OCI-LY3 (cell line): ENCODE measurements around the gene INPP5A.

Experiments used
- CTCF ChIP-seq: fragments of 200-600, 300-600 bp; sonication (generic); IDR thresholded peaks from 2 replicates; pipeline ENCODE4 v1.5.1; 2014; ENCODE audit warnings: antibody characterized with exemption, low read length, low read depth
- EZH2phosphoT487 ChIP-seq: fragments of 200-600 bp; shearing (Covaris generic); IDR thresholded peaks from 2 replicates; pipeline ENCODE4 v1.6.1; 2018; ENCODE audit warnings: antibody characterized with exemption, mixed run types, low read depth

- no peak for TF ChIP-seq CTCF
- no peak for TF ChIP-seq EZH2phosphoT487
These were observed 101.9 kb downstream of the INPP5A start for GRCh38 chr10:132639470-132639869.
